HG03460 (cell line): ENCODE data around the gene TOM1L1.

Experiments
- ATAC-seq: cut with Tn5 transposase; IDR thresholded peaks from one replicate; pipeline ENCODE4 v1.9.1; 2021; ENCODE audit not compliant: unreplicated experiment

TOM1L1 gene

GRCh38 chr17:54898576-54898975 lies 2.1 kb upstream of the TOM1L1 start:
- no peak for ATAC-seq

- ATAC-seq = no peak
Measured at GRCh38 chr17:54899201-54899600, 1.5 kb upstream of the TOM1L1 start.

DNA sequence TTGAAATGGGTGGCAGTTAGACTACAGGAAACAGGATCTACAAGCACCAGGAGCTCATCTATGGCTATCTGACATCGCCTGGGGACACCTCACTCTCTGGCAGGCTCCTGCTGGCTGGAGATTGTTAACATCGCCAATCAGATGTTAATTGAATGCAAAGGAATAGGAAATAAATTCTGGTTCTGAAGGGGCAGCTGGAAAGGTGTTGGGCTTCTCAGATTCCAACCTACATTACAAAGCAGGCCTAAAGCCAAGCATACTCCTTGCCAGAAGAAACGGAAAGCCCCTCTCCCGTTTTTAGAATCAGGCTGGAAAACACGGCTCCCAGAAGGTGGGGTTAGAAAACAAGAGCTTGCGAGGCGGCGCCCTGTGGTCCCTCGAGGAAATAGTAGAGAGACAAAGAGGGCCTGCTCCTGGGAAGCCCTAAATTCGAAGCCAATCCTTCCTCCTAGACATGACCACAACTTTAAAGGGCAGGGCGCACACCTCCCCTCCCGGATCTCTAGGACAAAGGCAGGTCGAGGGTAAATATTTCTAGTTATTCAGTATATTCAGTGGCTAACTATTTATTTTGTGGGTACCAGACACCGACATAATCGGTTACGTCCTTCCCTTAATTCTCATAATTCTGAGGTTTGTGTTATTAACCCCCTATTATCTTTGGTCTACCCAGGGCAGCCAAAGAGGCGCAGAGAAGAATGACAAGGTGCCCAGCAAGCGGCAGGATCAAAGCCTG lies 763 bp upstream of the TOM1L1 start:
- ATAC-seq = peak; percentile 18

- peak; percentile 16 for ATAC-seq
Measured at GRCh38 chr17:54901230-54901822, 674 bp downstream of the TOM1L1 start.

- ATAC-seq = no peak
Measured at GRCh38 chr17:54902017-54902416, 1.4 kb downstream of the TOM1L1 start.

DNA sequence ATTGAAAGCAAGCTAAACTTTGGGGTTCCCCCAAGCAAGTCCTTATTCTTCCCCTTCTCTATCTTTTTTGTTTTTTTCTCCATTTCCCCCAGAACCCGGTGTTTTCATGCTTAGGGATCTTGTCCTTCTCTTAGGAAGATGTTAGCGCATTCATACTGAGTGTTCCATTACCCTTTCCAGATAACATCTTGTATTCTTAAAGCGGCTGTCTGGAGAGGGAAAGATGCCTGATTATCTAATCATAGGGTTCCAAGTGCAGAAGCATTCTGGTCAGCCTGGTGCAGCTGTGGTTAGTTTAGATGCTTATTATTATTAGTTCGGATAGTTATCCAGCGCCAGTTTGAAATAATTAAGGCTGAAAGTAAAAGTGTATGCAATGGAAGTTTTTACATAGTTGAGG lies 2.0 kb downstream of the TOM1L1 start:
- no peak for ATAC-seq

GRCh38 chr17:54903375-54903774 lies 2.7 kb downstream of the TOM1L1 start:
- no peak for ATAC-seq

DNA sequence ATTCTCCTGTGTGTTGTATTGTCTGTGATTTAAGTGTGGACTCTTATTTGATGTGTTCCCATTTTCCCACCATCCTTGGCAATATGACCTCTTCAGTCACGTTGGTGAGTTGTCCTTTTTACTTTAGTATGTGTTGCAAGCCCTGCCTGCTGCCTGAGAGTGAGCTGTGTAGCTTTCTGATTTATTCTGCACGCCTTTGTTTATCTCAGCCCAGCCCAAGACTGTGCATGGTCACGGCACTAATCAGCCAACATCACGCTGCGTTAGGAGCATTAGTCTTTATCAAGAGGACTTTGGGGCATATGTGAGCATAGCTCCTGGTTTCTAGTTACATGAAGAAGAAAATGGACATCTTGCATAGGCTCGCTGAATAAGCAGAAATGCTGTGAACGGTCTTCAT lies 6.0 kb downstream of the TOM1L1 start:
- no peak for ATAC-seq

- ATAC-seq = no peak
Measured at GRCh38 chr17:54907376-54907775, 6.7 kb downstream of the TOM1L1 start.

- ATAC-seq = no peak
Measured at GRCh38 chr17:54909766-54910165, 9.1 kb downstream of the TOM1L1 start.

DNA sequence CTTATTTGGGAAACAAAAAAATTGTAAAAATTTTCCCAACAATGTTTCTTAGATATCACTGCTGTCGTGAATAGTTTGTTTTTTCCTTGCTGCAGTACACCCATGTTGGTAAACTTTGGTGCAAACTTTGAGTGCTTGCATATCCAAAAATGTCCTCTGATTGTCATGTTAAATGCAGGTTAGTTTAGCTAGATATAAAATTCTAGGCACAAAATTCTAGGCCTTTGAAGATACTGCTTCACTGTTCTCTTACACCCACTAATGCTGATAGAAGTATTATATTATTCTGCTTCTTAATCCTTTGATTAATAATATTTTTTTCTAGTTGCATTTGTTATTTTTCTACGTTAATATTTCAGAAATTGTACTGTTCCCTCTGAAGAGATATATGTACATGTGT lies 16.1 kb downstream of the TOM1L1 start:
- ATAC-seq = no peak

DNA sequence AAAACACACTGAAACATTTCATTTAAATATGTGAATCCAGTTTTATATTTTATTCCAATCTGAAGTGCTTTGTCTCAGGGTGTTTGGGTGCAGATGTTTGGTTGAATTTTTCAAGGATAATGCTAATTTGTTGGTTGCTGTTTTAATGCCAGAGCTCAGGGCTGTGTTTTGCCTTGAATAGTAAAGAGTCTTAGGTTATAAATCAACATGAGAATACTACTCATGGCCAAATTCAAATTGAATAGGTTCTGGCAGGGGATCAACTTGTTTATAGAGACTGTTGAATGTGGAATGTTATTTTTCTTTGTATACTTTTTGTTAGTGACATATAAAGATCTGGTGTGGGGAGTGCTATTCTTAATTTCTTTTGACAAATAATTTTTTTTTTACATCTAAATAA lies 18.8 kb downstream of the TOM1L1 start:
- no peak for ATAC-seq

- no peak for ATAC-seq
Measured at GRCh38 chr17:54920819-54921218, 20.2 kb downstream of the TOM1L1 start.

GRCh38 chr17:54924405-54924804 lies 23.8 kb downstream of the TOM1L1 start:
- ATAC-seq = no peak

DNA sequence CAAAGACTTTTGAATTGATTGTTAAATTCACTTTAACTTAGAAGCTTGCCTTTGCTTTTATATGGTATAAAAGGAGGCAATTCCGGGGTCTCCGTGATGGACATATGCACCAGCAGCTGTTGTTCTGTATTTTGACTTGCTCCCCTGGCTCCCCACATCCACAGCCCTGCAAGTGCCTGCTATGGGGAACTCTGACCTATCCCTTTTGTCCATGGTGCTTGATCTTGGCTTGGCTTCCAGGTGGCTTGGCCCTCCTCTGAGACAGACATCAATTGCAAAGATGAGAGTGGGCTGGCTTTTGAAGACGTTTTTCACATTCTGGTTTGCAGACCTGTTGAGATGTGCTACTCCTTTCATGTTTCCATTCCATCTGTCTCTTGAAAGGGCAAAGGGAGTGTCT lies 26.9 kb downstream of the TOM1L1 start:
- no peak for ATAC-seq

DNA sequence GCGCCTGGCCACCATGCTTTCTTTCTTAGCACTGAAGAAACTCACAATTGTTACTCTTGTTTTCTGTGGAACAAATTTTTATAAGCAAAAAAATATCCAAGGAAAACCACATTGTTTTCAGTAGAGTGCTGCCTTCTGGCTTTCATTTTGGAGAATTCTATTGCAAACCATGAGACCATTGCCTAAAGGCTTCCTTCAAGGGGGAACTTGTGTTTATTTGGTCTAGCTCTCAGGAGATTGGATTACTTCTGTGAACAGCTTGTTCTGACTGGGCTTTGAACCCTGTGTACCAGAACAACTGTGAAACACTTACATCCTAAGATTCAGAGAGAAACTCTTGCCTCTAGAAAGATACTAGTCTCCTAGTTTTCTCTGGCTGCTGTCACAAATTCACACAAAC lies 32.1 kb downstream of the TOM1L1 start:
- no peak for ATAC-seq

DNA sequence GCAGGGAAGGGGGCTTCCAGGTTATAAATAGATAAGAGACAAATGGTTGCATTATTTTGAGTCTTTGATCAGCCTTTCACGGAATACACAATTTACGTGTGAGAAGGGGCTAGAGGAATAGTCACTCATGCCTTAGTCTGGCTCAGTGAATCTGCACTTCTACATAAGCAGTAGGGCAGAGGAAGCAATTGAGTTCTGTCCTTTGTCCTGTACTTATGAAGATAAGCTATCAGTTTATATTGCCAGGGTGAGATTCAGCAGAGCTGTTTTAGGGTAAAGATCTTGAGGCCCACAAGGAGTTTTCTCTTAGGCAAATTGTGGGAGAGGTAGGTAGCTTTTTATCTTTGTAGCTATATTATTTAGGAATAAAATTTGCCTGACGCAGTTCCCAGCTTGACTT lies 33.3 kb downstream of the TOM1L1 start:
- no peak for ATAC-seq

DNA sequence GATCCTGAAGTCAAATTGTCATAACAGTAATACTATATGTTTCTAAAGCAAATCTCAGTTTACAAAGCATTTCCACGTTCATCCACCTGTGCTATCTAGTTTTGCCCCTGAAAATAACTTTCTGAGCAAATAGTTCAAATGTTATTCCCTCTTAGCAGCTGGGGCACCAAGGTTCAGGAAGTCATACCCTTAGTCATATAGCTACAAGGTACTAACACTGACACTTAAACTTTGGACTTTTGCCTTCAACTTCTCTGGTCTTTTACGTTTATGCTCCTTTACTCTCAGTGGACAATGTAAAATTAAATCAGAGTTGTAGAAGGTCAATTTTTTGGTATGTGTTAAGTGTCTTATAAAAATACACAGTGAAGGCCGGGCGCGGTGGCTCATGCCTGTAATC lies 34.8 kb downstream of the TOM1L1 start:
- no peak for ATAC-seq

GRCh38 chr17:54937018-54937417 lies 36.4 kb downstream of the TOM1L1 start:
- no peak for ATAC-seq

GRCh38 chr17:54937426-54937825 lies 36.8 kb downstream of the TOM1L1 start:
- no peak for ATAC-seq

- ATAC-seq = no peak
Measured at GRCh38 chr17:54941285-54941684, 40.6 kb downstream of the TOM1L1 start.

- no peak for ATAC-seq
Measured at GRCh38 chr17:54944796-54945195, 44.1 kb downstream of the TOM1L1 start.

GRCh38 chr17:54945231-54945630 lies 44.6 kb downstream of the TOM1L1 start:
- ATAC-seq = no peak
